PC-3 (cell line): Measurements from ENCODE around the gene INTS6L. TPM values are rescaled to one million over a fixed set of nuclear protein-coding genes. Genes with fewer than 3 reads are reported as not detected.

Source experiments
- ATAC-seq: fragments of 200-7000 bp; cut with Tn5 transposase; 2 replicates; pipeline ENCODE4 v1.9.1; 2020; ENCODE audit warnings: mild to moderate bottlenecking, moderate library complexity
- Bru-seq: library from RNA; stranded (reverse); fragments of 400-500 nt; gene quantifications from one replicate; lab custom pipeline; 2021; lab: Mats Ljungman, UMichigan
- BruChase-seq, 2 experiments: library from RNA; stranded (reverse); fragments of 400-500 nt; gene quantifications; one replicate each; lab custom pipeline; 2021; lab: Mats Ljungman, UMichigan
- BruUV-seq: library from RNA; stranded (reverse); fragments of 400-500 nt; replicated peaks from 2 replicates; lab custom pipeline; 2021; lab: Mats Ljungman, UMichigan
- CTCF ChIA-PET: fragments of 300-600 bp; sonication (Branson Sonifier 250); formaldehyde crosslinking; loops from one replicate; lab custom pipeline; 2022; ENCODE audit warnings: antibody characterized with exemption; lab: Charles Lee
- POLR2A ChIA-PET: fragments of 300-600 bp; sonication (Branson Sonifier 250); formaldehyde crosslinking; loops from one replicate; lab custom pipeline; 2022; ENCODE audit warnings: antibody characterized with exemption; ENCODE audit not compliant: unreplicated experiment; lab: Charles Lee
- DNase-seq: peaks from one replicate; pipeline ENCODE4 v3.0.0-alpha.2; 2015
- H2AFZ ChIP-seq: fragments of 300-600 bp; sonication (generic); 2 replicates; pipeline ENCODE4 v1.6.0; 2016; ENCODE audit warnings: antibody characterized with exemption, low read length
- H3F3A ChIP-seq: fragments of 300-600 bp; sonication (generic); one replicate; pipeline ENCODE4 v1.6.0; 2017; ENCODE audit warnings: antibody characterized with exemption, low read length, control low read depth, mild to moderate bottlenecking; ENCODE audit not compliant: unreplicated experiment
- H3K27ac ChIP-seq: fragments of 300-600 bp; sonication (generic); 2 replicates; pipeline ENCODE4 v1.5.1; 2016; ENCODE audit warnings: mild to moderate bottlenecking, low read length
- H3K27me3 ChIP-seq: fragments of 300-600 bp; sonication (generic); 2 replicates; pipeline ENCODE4 v1.6.1; 2016; ENCODE audit warnings: low read length, mixed read lengths
- H3K36me3 ChIP-seq: fragments of 300-600 bp; sonication (generic); 2 replicates; pipeline ENCODE4 v1.6.1; 2016; ENCODE audit warnings: low read depth, mixed run types, low read length, mixed read lengths
- H3K4me1 ChIP-seq: fragments of 300-600 bp; sonication (generic); 2 replicates; pipeline ENCODE4 v1.5.1; 2016; ENCODE audit warnings: low read length; ENCODE audit not compliant: insufficient read depth
- H3K4me2 ChIP-seq: fragments of 300-600 bp; sonication (generic); 2 replicates; pipeline ENCODE4 v1.6.0; 2016; ENCODE audit warnings: low read length
- H3K4me3 ChIP-seq: fragments of 300-600 bp; sonication (generic); 2 replicates; pipeline ENCODE4 v1.5.1; 2016; ENCODE audit warnings: mild to moderate bottlenecking, low read length, mixed read lengths
- H3K79me2 ChIP-seq: fragments of 300-600 bp; sonication (generic); 2 replicates; pipeline ENCODE4 v1.6.1; 2017; ENCODE audit warnings: low read length, mixed read lengths
- H3K9ac ChIP-seq: fragments of 300-600 bp; sonication (generic); 2 replicates; pipeline ENCODE4 v1.6.0; 2016; ENCODE audit warnings: mild to moderate bottlenecking, low read length
- H3K9me2 ChIP-seq: fragments of 300-600 bp; sonication (generic); replicated peaks from 2 replicates; pipeline ENCODE4 v1.6.1; 2016; ENCODE audit warnings: mixed run types, low read length, mixed read lengths
- H3K9me3 ChIP-seq: fragments of 300-600 bp; sonication (generic); 2 replicates; pipeline ENCODE4 v1.6.1; 2016; ENCODE audit warnings: low read length, mixed read lengths
- H4K20me1 ChIP-seq: fragments of 300-600 bp; sonication (generic); 2 replicates; pipeline ENCODE4 v1.6.1; 2016; ENCODE audit warnings: low read length, mixed read lengths
- CTCF ChIP-seq: fragments of 300-600 bp; sonication (generic); conservative IDR thresholded peaks from 2 replicates; pipeline ENCODE4 v1.5.1; 2017; ENCODE audit warnings: antibody characterized with exemption, low read depth, mild to moderate bottlenecking, low read length
- EZH2 ChIP-seq: fragments of 300-600 bp; sonication (generic); IDR thresholded peaks from one replicate; pipeline ENCODE4 v1.6.1; 2017; ENCODE audit warnings: antibody characterized with exemption, mild to moderate bottlenecking, low read length; ENCODE audit not compliant: unreplicated experiment
- EZH2phosphoT487 ChIP-seq: fragments of 300-600 bp; sonication (generic); IDR thresholded peaks from 2 replicates; pipeline ENCODE4 v1.6.1; 2018; ENCODE audit warnings: mild to moderate bottlenecking, antibody characterized with exemption, low read length, borderline replicate concordance
- intact Hi-C: fragments of 100-400 bp; cut with micrococcal nuclease; formaldehyde crosslinking; loops from 2 replicates; pipeline ENCODE4 v1.9.0; 2023
- long read RNA-seq: library from polyadenylated mRNA; unstranded; transcript quantifications from one replicate; pipeline ENCODE4 v2.0.0, GENCODE V29; 2021; ENCODE audit not compliant: unreplicated experiment
- total RNA-seq: library from RNA; depleted of rRNA; stranded (reverse); fragments of >200 nt; gene quantifications from 2 replicates; pipeline ENCODE4 v1.2.3, GENCODE V29; 2014; rRNA removed

The INTS6L gene, protein sequence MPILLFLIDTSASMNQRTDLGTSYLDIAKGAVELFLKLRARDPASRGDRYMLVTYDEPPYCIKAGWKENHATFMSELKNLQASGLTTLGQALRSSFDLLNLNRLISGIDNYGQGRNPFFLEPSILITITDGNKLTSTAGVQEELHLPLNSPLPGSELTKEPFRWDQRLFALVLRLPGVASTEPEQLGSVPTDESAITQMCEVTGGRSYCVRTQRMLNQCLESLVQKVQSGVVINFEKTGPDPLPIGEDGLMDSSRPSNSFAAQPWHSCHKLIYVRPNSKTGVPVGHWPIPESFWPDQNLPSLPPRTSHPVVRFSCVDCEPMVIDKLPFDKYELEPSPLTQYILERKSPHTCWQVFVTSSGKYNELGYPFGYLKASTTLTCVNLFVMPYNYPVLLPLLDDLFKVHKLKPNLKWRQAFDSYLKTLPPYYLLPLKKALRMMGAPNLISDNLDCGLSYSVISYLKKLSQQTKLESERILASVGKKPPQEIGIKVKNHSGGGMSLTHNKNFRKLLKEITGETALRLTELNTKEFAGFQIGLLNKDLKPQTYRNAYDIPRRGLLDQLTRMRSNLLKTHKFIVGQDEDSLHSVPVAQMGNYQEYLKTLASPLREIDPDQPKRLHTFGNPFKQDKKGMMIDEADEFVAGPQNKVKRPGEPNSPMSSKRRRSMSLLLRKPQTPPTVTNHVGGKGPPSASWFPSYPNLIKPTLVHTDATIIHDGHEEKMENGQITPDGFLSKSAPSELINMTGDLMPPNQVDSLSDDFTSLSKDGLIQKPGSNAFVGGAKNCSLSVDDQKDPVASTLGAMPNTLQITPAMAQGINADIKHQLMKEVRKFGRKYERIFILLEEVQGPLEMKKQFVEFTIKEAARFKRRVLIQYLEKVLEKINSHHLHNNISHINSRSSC
- 4.1 and 4.7 TPM in 2 replicates for total RNA-seq
- percentile 47 among the genes with signal in this experiment for Bru-seq, nascent RNA
- percentile 46 among the genes with signal in this experiment for BruChase-seq, experiment 1, labeled RNA remaining after a 6-hour chase
- percentile 56 among the genes with signal in this experiment for BruChase-seq, experiment 2, labeled RNA remaining after a 2-hour chase
- long read RNA-seq, partial matches to known transcripts = 1 of 4 reads
- long read RNA-seq, other reads (novel, unspliced or antisense) = 3 of 4 reads

DNA sequence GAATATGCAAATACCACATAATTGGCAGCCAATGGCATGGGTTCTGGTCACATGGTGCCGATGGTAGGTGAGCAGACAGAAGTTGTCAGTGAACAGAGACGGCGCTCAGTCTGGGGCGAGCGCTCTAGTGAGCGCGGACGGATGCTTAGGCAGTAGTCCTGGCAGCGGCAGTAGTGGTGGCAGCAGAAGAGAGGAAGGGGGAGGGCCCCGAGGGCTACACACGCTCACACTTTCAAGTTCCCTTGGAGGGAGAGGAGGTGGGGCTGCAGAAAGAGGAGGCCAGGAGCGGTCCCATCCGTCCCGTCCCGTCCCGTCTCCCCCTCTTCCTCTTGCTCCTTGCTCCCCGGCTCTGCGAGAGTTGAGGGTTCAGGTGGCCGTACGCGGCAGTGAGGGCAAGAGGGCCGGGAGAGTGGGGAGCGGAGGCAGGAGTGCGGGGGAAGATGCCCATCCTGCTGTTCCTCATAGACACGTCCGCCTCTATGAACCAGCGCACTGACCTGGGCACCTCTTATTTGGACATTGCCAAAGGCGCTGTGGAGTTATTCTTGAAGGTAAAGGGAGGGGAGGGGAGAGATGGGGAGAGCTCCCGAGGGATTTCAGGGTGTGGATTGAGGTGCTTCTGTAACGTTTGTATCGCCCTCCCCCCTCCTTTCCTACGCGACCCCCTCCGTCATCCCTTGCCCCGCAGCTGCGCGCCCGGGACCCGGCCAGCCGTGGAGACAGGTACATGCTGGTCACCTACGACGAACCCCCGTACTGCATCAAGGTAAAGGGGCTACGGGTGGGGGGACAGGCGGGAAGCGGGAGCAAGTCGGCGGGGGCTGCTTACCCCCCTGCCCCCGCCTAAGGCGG is at the start of gene INTS6L:
Gene INTS6L (plus strand): TSS at position 108 of the 852 bp plus-strand sequence. CDS start 333 bp downstream, at position 441.
- H3K36me3 ChIP-seq = no peaks in the 10 kb centered on the region
- 0 out of 2 replicates have a peak within 1 kb of the TSS, but pooled peaks have one; percentile 23 for H3K27ac ChIP-seq
- no peaks in the 10 kb centered on the region for H3K9me2 ChIP-seq
- H2AFZ ChIP-seq = peak within 1 kb of the TSS; percentile 86
- ATAC-seq (peak; percentile 60), DNase-seq (peak; percentile 77)
- H3K4me3 ChIP-seq = peak within 1 kb of the TSS; percentile 78
- no peaks in the 10 kb centered on the region for H3K79me2 ChIP-seq
- no peaks in the 10 kb centered on the region for H3F3A ChIP-seq
- H4K20me1 ChIP-seq = no peaks in the 10 kb centered on the region
- peak within 1 kb of the TSS; percentile 76 for H3K9ac ChIP-seq
- ChIA-PET POLR2A (no interaction called here), CTCF (no interaction called here)
- BruUV-seq = no TSS peak
- peak within 1 kb of the TSS; percentile 95 for H3K4me2 ChIP-seq
- H3K4me1 ChIP-seq = peaks cover 8% of the 10 kb centered on the region
- no peak for TF ChIP-seq CTCF
- TF ChIP-seq EZH2 = no peak
- TF ChIP-seq EZH2phosphoT487 = no peak
- no peaks in the 10 kb centered on the region for H3K9me3 ChIP-seq
- intact Hi-C loops = loop anchor here (5.0 kb wide), 1 partner anchor 38 kb away; no protein-coding TSS in a partner anchor
- H3K27me3 ChIP-seq = no peaks in the 10 kb centered on the region

- intact Hi-C loops = no loop called here
- DNase-seq (no peak), ATAC-seq (no peak)
- Histone ChIP-seq H3K36me3 (no peaks in the 10 kb centered on the region), H3K27ac (no peak overlapping the region), H3K9me3 (no peaks in the 10 kb centered on the region), H3K9ac (no peak overlapping the region), H3K4me2 (no peak overlapping the region), H3K4me3 (no peak overlapping the region), H3K79me2 (no peaks in the 10 kb centered on the region), H2AFZ (no peak overlapping the region), H3F3A (no peaks in the 10 kb centered on the region), H3K27me3 (peaks cover 17% of the 10 kb centered on the region), H4K20me1 (no peaks in the 10 kb centered on the region), H3K9me2 (no peaks in the 10 kb centered on the region), H3K4me1 (no peaks in the 10 kb centered on the region)
- CTCF ChIA-PET = no interaction called here
- POLR2A ChIA-PET = no interaction called here
- no TSS peak for BruUV-seq
- TF ChIP-seq CTCF (no peak), EZH2 (no peak), EZH2phosphoT487 (no peak)
Observed at GRCh38 chrX:135476378-135476777, 44.1 kb upstream of the INTS6L start.
